Measurements from ENCODE around the gene DCDC1. TPM values are rescaled to one million over a fixed set of nuclear protein-coding genes. Genes with fewer than 3 reads are reported as not detected.

Gene DCDC1
- polyA plus RNA-seq, 4 donors, result 0.97 to 4.9 (median 4.5) TPM

DNA sequence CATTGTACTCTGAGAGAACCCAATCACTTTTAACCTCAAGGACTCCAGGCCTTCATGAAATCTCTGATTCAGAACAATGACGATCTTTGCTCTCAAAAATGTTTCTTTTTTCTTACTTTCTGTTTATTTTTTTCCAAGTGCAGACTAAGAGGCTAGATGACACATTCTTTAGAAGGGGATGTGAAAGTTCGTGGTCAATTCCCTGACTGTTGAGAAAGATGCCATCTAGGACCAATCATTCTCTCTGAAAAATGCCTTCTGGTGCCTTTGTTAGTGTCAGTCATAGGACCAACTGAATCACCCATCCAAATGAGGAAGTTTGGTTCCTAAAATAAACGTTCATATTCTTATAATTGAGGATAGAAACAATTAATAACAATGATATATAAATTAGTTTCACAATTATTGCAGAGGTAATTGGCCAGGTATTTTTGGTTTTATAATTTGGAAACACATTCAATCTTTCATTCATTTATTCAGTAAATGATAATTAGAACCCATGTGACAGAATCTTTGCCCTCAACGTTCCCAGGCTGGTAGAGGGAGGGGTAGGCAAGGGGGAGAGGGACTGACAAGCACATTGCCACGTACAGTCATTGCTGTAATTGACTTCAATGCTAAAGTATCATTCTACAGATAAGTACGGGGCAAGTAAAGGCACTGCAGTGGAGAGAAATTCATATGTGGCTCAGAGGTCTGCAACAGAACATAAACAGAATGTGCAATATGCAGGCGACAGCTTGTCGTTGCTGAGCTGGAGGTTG, 450.0 kb downstream of the DCDC1 start:
- DNase-seq (ENCODE audit: low read depth in 4 of 4, low spot score in 3 of 4), result no peak

DNA sequence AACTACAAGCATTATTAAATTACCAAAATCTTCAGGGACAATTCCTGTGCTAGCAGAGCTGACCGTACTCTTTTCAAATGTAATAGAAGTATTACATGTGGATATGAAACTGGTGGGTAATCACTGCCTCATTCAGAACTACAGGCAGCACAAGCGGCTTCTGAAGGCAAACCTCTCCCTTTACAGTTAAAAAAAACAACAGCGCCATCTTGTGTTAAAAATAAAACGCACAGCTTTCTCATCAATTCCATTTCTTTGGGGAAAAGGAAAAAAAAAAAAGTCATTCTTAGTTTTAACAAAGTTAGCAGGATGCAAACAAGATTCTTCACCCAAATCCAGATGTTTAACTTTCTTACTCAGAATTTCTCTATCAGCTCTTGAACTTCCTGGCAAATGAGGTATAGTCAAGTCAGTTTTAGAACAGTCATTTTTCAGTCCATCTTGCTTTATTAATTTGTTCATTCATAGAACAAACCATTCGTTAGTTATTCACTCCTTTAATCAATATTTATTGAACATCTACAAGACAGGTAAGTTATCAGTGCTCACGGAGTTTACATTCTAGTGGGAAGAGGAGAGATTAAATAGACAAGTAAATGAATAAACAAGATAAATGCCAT, 451.6 kb downstream of the DCDC1 start:
- DNase-seq (ENCODE audit: low read depth in 4 of 4, low spot score in 3 of 4), result peak; percentile 23 to 50 (median 43)

DNA sequence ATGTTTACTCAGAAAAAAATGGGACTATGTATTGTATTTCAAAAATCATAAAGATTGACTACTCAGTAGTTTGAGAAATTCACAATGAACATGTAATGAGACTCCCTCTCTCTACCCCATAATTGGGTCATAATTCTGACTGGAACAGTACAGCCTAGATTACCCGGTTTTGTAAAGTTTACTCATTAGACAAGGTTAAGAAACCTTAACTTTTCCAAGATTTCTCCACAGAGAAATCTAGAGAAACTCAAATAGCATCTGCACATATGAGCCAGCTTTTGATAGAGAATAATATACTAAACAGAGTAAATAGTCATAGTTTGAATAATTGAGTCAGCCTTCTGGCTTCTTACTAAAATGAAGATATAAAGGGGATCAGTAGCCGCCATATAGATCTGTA, 452.3 kb downstream of the DCDC1 start:
- DNase-seq (ENCODE audit: low read depth in 4 of 4, low spot score in 3 of 4), result no peak

DNA sequence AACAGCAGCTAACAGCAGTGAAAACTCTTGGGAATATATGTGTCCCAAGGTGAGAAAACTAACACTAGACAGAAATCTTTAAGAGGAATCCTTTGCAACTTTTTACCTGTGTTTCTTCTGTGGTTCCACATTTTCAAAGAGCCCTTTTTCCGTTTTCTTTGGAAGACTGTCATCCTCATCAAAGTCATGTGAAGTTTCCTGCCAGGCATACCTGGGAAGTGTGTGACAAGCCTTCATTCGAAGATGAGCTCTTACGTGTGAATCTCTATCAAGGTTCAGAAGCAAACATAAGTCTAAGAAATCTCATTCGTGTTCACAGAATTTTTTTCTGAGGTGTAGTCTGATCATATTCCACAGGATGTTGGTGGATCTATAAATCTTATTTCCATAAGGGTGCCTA, 452.8 kb downstream of the DCDC1 start:
- DNase-seq (ENCODE audit: low read depth in 4 of 4, low spot score in 3 of 4), result no peak

DNA sequence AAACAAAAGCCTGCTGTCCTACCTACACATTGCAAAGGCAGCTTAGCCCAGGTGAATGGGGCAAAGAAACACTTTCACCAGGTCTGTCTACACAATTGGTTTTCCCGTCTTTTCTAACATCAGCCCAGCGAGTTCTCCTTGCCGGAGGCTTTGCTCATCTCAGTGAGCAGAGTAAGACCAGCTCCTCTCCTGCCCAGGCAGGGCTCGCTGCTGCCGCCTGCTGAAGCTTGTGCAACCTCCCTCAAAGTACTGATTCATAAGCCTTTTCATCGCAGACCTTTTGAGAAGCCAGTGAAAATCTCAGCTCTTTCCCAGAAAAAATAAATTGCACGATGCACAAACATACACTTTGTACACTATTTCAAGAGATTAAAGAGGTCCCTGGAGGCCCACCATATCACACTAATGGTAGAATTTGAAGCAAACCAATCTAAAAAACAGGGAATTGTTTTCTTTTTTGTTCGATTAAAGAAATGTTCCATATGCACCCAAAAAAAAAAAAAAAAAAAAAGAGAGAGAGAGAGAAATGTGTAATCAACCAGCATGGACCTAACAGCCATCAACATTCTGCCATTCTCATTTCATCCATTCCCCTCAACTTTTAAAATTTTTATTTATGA, 455.3 kb downstream of the DCDC1 start:
- peak; percentile 22 to 33 (median 28) for DNase-seq (ENCODE audit: low read depth in 4 of 4, low spot score in 3 of 4)

DNA sequence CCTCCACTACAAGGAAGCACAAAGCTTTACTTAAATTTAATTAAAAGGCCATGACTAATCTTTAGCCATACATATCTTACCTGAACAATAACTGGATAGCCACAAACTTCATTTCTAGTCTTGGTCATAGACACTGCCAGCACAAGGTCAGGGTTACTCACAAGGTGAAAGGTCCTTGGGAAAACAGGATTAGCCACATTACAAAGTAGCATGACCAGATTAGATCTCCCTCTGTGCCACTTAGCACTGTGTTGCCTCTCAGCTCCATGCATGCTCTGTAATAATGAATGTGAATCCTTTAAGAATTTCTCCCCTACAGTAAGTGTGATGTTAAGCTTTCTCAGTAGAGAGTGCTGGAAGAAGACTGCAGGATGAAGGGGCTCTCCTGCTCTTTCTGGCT, 458.3 kb downstream of the DCDC1 start:
- DNase-seq (ENCODE audit: low read depth in 4 of 4, low spot score in 3 of 4), result no peak

DNA sequence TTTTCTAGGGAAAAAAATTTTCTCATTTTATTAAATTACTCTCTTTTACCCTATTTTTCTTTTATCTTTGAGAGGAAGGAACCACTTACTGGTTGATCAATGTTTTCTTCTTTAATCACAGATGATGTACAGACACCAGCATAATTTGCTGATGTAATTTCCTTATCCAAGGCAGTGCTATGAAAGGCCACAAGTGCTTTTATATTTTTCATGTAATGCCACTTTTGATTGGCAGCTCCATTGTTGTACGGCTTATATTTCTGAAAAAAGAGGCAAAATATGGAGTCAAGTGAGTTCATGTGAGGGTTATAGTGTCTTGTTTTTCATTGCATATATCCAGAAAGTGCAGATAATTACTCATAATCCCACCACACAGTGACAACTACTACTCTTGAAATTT, 460.7 kb downstream of the DCDC1 start:
- DNase-seq (ENCODE audit: low read depth in 4 of 4, low spot score in 3 of 4), result no peak

DNA sequence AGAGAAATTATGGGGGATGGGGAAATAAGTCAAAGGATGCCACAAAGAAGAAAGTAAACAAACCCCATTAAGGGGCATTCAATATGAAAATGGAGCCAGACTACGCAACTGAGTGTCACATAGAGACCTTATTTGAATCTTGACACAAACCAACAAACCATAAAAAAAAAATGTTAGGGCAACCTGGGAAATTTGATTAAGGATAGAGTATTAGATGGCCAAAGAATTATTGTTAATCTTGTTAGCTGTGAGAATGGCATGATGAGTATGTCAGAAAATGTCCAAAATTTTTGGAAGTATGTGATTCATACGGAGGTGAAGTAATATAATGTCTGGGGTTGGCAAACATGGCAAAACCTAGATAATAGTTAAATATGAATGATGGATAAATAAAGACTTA, 461.3 kb downstream of the DCDC1 start:
- no peak for DNase-seq (ENCODE audit: low read depth in 4 of 4, low spot score in 3 of 4)

DNA sequence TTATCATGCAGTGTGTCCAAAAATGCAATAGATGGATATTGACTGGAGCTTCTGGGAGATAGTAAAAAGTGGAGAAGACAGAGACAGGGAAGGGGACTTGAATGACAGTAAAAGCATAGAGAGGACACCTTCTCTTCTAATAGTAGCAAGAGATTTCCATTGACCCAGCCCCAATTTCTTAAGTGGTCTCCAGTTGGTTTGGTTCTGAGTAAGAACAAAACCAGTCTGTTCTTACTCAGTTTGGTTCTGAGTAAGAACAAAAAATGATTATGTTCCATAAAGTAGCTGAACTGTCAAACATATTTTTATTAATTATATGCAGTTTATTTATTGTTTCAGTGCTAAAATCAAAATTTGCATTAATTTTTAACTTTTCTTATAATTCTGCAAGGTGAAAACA, 466.6 kb downstream of the DCDC1 start:
- DNase-seq (ENCODE audit: low read depth in 4 of 4, low spot score in 3 of 4), result no peak

DNA sequence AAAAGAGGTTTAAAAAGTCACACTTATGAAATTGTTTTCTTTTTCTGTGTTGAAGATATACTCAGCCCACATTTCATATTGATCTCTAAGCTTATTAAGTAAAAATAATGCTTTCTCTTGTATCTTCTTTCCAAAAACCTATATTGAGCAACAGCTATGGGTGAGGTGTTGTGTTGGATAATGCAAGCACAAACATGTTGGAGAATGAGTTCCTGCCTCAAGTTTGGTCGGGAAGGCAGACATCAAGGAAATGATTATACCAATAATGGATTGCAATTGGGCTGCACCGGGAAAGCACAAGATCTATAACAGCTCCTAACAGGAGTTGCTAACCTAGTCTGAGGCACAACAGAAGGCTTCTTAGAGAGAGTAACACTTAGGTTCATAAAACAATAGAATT, 474.5 kb downstream of the DCDC1 start:
- DNase-seq (ENCODE audit: low read depth in 4 of 4, low spot score in 3 of 4), result no peak

DNA sequence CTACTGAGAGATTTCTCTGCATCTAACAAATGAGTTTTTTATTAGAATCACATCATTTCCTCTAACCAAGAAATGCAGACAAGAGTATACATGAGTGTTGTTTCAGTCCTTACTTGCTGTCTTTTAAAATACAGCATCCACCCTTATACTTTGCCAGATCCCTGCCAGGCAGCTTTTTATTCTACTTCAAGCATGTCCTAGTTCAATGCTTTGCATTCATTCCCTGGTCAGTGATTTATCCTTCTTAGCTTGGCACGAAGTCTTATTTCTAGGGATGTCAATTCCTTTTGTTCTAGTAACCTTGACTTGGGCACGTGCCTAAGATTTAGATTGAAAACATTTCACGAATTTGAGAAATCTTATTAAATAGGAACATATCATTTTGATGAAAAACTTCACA, 476.2 kb downstream of the DCDC1 start:
- DNase-seq (ENCODE audit: low read depth in 4 of 4, low spot score in 3 of 4), result no peak

DNA sequence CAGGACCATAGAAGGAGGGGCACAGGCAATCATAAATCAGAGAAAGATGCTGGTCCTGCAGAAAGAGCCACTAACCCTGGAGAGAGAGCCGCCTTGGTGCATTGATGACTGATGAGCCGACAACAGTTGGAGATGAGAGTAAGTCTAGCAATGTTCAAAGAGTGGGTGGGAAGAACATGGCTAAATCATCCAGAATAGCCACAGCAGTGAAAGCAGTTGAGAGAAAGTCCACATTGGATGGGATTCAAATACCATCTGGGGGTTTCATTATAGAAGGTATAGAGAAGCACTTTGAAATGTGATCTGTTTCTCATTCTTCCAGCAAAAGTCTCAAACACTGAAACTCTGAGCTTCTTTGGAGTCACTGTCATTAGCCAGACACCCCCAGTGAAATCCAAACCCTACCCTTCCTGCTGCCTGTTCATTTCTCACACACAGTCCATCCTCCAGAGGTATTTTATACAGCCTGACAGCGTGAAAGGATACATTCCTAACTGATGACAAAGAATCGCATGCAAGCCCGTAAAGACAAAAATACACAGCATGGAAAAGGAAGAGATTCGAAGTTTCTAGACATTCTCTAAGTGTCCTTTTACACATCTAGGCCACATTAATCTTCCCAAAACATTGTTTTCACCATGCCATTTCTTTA, 480.3 kb downstream of the DCDC1 start:
- DNase-seq (ENCODE audit: low read depth in 4 of 4, low spot score in 3 of 4), result no peak

DNA sequence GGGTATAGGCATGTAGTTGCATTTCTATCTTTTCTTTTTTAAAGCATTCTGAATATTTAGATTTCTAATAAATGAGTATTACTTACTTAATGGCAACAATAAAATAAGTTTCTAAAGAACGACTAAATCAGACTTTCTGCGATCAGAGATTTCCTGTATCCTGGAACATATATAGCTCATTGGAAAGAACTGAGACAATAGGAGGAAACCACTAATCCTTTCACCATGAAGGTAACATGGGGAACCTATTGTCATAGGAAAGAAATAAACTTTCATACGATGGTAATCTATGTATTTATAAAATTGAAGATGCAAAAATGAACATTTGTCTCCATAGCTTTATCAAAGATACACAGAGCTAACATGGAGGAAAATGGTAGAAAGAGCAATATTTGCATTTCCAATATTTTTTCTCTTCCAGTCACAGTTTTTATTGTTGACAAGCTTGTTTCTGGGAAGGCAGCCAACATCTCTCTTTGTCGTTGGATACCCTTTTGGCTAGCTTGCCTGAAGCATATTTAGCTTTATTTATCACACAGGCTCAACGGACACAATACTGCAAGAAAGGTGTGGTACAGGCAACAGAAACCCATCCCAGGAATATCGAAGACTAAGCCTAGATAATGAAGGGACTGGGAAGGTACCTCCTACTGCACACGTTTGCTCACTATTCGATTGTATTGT, 490.1 kb downstream of the DCDC1 start:
- peak in 1 of 4 donors; percentile 29 for DNase-seq (ENCODE audit: low read depth in 4 of 4, low spot score in 3 of 4)

DNA sequence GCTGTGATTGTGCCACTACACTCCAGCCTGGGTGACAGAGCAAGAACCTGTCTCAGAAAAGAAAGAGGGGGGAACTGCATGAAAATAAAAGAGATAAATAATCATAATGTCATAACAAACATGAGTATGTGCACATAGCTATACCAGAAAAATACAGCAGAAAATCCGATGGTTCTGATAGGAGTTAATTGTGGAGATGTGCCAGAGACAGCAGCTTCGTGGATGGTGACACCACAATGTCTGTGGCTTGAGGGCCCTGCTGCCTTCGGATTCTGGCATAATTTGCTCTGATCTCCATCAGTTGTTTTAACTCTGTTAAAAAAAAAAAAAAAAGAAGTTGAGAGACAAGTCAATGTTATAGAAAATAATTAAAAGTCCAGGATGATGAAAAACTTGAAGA, 491.1 kb downstream of the DCDC1 start:
- no peak for DNase-seq (ENCODE audit: low read depth in 4 of 4, low spot score in 3 of 4)

DNA sequence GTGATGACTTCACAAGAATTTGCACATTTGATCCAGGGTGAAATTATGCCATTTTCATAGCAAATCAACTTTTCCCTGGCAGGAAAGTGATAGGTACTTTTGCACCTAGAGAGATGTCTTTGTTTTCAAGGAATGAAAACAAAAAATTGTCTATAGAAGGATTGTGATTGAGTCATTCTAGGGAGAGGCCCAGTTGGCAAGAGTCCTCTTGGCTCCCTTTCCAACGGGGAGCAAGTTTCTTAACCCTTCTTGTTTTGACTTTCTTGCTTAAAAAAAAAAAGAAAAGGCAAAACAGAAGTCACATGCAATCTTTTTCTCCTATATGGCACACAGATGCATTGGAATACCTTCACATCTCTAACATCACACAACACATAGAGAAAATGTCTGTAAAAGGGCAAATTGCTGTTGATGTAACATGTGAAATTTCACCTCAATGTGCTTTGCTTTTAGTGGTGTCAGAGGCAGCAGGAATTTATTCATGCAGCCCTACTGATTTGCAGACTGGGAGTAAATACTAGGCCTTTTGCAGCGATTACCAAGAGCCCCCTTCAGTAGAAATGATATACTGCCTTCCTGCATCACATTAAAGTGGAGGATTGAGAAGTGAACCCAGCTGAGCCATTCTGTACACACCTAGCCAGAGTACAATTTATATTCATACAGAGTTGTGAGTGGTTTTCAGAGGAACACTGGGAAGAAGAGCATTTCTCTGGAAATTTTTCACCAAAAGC, 492.7 kb downstream of the DCDC1 start:
- DNase-seq (ENCODE audit: low read depth in 4 of 4, low spot score in 3 of 4), result no peak

DNA sequence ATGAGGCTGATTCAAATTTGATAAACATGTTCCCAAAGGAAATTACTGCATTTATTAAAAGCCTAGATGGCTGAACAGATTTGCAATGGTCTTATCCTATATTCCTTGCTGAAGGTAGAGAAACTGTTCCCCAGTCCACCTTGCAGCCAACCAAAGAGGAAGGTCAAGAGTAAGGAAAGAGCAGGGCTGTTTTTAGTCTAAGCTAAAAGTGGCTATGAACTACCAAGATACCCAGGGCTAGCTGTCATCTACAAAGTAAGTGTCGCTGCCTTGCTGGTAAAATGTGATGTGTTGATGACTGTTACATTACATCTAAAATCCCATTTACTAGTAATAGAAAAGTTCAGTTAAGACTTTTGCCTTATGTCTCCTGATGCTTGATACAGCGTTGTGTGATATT, 493.3 kb downstream of the DCDC1 start:
- DNase-seq (ENCODE audit: low read depth in 4 of 4, low spot score in 3 of 4), result no peak

DNA sequence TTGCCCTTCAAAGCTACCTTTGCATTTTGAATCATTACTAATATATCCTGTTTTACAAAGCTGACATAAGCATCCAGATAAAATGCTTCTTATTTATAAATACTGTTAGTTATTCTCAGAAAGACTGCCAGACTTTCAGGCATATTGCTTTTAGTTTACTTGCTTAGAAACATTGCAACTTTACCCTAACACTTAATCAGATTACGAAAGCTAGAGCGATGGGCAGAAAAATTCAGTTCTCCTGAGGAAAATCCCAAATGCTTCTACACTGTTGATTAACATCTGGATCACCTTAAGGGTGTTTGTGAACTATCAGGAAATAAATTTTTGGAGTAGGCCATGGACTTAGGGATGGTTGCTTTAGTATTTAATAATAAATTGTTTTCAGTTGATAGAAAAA, 493.7 kb downstream of the DCDC1 start:
- DNase-seq (ENCODE audit: low read depth in 4 of 4, low spot score in 3 of 4), result no peak

DNA sequence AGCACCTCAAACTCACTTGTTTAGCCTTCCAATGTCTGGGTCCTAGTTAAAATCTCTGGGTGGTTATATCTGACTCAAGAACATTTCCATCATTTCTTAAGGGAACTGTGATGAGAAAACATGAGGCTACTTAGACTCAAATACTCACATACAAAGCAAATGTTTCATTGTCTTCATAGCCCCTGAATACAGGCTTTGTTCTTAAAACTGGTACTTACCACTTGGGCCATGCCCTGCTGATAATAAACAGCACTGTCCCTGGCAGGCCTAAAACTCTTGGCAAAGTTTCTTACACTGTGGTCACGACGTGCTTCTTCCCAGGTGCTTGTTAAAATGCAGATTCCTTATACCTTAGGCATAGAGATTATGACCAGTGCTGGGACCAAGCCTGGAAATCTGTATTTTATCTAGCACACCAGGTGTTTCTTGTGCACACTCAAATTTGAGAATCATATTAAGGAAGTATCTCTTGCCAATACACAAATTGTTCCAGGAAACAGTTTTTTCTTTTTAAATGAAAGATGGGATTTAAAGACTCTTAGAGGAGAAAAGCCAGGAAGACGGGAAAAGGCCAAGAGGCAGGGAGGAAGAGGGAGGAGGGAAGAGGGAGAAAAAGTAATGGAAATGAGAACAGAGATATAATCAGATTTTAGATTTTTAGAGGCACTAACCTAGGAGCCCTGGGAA, 495.5 kb downstream of the DCDC1 start:
- no peak for DNase-seq (ENCODE audit: low read depth in 4 of 4, low spot score in 3 of 4)

DNA sequence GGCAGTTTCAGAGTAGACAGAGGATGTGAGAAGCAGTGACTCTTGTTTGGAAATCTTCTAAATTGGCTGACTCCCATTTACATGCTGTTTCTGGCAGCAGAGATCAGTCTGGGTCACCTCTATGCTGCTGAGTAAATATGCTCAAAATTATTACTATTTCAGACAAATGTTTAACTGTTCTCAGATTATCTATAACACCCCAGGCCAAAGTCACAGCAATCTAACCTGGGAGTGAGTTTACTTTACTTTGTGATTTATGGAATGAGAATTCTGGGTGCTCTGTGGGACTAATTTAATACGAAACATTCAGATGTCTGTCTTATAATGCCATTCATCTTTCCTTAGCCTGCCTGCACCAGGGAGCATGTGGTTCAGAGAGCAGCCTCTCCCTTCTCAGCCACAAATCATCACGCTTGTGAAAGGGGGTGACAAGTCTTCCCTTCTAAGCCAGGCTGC, 500.9 kb downstream of the DCDC1 start:
- peak in 1 of 4 donors; percentile 23 for DNase-seq (ENCODE audit: low read depth in 4 of 4, low spot score in 3 of 4)

DNA sequence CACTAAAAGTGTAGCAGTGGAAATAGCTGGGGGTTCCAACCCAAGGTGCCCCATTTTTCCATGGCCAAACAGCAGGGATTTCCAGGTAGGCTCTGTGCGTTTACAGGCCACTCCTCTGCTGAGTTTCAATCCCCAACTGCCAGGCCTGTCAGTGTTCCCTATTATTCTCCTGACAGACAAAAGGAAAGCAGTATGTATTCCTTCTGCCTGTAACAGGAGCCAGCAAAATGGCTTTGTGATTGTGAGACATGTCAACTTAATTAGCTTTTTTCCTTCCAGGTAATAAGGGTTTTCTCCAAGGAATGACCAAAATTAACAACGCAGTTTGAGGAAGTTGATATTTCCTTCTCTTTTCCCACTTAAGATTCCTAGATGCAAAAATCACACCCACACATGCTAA, 506.3 kb downstream of the DCDC1 start:
- no peak for DNase-seq (ENCODE audit: low read depth in 4 of 4, low spot score in 3 of 4)

All from left renal pelvis (tissue), 4 donors.